A673 (cell line): ENCODE results near the gene MROH2A.

ENCODE experiments used
- CTCF ChIP-seq: fragments of 300-800, 200-600 bp; sonication (generic); conservative IDR thresholded peaks from 2 replicates; pipeline ENCODE4 v1.5.1; 2017; ENCODE audit warnings: low read depth, mild to moderate bottlenecking, antibody characterized with exemption, low read length, moderate library complexity, mixed read lengths
- EZH2 ChIP-seq: fragments of 200-600 bp; sonication (generic); IDR thresholded peaks from 2 replicates; pipeline ENCODE4 v1.6.1; 2017; ENCODE audit warnings: borderline replicate concordance, low read depth, mild to moderate bottlenecking, mixed read lengths, antibody characterized with exemption, low read length; ENCODE audit not compliant: poor library complexity, severe bottlenecking

- TF ChIP-seq CTCF (no peak), EZH2 (no peak)
These were observed 18.1 kb upstream of the MROH2A start, which contains the start of gene UGT1A1 for GRCh38 chr2:233760043-233760442.
